AG10803 (cell line): ENCODE data around the gene AKAP3.
A peak's percentile ranks its signal among the peaks of the same experiment; 100 is the strongest.

Source experiments
- DNase-seq: peaks from one replicate; pipeline ENCODE4 v3.0.0; 2010; ENCODE audit warnings: low read depth
- H3K4me3 ChIP-seq: 2 replicates; pipeline ENCODE4 v1.5.1; 2011; ENCODE audit warnings: mild to moderate bottlenecking, low read length, control low read depth
- TF ChIP-seq, protein P1 (sequence below): conservative IDR thresholded peaks from 2 replicates; pipeline ENCODE4 v1.5.1; 2011; ENCODE audit warnings: mild to moderate bottlenecking, low read length, control low read depth, inconsistent platforms

AKAP3 gene

DNA sequence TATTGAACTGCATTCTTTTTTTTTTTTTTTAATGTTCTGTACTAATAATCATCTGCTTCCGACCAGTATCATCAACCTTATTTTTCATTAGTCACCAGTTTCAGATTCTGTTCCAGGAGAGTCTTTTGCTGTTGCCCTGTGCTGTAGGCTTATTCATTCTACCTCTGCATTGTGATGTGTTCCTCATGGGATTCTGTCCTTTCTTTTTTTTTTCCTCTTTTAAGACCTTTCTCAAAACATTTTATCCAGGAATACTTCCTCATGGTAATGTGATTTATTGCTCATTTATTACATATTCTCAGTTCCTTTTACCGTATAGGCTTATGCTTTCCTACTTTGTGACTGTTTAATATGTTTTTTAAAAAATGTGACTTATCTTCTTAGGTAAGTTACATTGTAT is 4.8 kb upstream of the AKAP3 start:
- no peak for DNase-seq
- TF ChIP-seq, protein P1, sequence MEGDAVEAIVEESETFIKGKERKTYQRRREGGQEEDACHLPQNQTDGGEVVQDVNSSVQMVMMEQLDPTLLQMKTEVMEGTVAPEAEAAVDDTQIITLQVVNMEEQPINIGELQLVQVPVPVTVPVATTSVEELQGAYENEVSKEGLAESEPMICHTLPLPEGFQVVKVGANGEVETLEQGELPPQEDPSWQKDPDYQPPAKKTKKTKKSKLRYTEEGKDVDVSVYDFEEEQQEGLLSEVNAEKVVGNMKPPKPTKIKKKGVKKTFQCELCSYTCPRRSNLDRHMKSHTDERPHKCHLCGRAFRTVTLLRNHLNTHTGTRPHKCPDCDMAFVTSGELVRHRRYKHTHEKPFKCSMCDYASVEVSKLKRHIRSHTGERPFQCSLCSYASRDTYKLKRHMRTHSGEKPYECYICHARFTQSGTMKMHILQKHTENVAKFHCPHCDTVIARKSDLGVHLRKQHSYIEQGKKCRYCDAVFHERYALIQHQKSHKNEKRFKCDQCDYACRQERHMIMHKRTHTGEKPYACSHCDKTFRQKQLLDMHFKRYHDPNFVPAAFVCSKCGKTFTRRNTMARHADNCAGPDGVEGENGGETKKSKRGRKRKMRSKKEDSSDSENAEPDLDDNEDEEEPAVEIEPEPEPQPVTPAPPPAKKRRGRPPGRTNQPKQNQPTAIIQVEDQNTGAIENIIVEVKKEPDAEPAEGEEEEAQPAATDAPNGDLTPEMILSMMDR = no peak
- H3K4me3 ChIP-seq = no peak overlapping the region

- no peak overlapping the region for H3K4me3 ChIP-seq
- no peak for DNase-seq
- TF ChIP-seq, protein P1 = no peak
Measured at GRCh38 chr12:4653257-4653656, 4.4 kb upstream of the AKAP3 start.

- H3K4me3 ChIP-seq = peak overlapping the region; percentile 69
- TF ChIP-seq, protein P1 = no peak
- no peak for DNase-seq
Measured at GRCh38 chr12:4649358-4649661, 459 bp upstream of the AKAP3 start.

DNA sequence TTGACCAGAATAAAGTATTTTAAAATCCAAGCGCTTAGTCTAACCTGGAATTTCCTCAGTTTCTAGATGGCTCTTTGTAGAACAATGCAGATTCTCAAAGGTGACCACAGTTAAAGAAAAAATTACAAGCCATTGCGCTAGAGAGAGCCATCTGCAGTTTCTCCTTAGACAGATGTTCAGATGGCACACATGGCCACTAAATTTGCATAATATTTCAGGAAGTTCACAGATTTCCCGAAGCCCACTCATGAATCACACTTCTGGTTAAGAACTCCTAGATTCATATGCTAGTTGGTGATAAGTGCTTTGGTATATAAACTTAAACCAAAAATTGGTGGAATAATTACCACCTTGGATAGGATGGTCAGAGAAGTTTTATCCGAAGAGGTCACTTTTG is 749 bp downstream of the AKAP3 start:
- H3K4me3 ChIP-seq = peak overlapping the region; percentile 69
- TF ChIP-seq, protein P1 = no peak
- peak; percentile 16 for DNase-seq

- no peak overlapping the region for H3K4me3 ChIP-seq
- TF ChIP-seq, protein P1 = no peak
- no peak for DNase-seq
Measured at GRCh38 chr12:4645023-4645422, 3.8 kb downstream of the AKAP3 start.

DNA sequence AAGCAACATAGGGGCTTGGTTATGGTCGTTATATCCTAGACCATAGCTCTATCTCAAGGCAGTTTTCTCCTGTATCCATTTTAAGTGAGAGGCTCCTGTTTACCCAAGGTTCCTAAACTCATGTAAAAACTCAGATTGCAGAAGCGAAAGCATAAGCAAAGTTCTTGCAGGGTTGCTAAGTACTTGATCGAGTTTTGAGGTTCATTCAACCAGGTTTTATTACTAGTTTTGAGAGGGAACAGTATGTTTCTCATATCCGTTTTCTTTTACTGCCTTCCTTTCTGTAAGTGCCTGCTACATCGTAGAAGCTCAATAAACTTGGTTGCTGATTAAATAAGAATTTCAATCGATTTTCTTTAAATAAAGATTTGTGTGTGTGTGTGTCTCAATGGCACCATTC is 5.1 kb downstream of the AKAP3 start:
- TF ChIP-seq, protein P1 = no peak
- H3K4me3 ChIP-seq = no peak overlapping the region
- no peak for DNase-seq

- TF ChIP-seq, protein P1 = no peak
- no peak for DNase-seq
- no peak overlapping the region for H3K4me3 ChIP-seq
Measured at GRCh38 chr12:4630262-4630661, 18.6 kb downstream of the AKAP3 start.
